Measurements from ENCODE around the gene GH2.

GH2 gene

DNA sequence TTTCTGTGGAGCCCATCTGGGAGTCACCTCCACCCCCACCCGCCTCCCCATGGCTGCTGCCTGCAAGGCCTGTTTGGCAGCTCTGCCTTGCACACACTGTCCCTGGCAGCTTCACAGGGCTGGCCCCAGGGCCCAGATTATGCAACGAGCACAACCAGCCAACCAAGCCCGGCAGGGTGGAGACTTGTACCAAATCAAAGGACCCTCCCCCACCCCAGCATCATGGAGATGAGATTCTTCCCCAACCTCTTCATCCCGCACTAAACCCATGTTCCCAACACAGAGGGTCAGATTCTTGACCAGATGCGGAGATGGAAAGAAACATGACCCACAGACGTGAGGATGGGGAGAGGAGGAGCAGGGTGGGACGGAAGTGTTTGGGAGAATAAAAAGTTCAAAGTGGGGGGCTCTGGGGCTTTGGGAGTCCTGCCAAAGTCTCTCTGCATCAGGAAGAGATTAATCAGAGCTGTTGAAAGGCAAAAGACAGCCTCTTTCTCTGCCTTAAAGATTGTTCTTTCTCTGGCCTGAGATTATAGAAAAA, 43.0 kb downstream of the GH2 start:
- DNase-seq = no peak

DNA sequence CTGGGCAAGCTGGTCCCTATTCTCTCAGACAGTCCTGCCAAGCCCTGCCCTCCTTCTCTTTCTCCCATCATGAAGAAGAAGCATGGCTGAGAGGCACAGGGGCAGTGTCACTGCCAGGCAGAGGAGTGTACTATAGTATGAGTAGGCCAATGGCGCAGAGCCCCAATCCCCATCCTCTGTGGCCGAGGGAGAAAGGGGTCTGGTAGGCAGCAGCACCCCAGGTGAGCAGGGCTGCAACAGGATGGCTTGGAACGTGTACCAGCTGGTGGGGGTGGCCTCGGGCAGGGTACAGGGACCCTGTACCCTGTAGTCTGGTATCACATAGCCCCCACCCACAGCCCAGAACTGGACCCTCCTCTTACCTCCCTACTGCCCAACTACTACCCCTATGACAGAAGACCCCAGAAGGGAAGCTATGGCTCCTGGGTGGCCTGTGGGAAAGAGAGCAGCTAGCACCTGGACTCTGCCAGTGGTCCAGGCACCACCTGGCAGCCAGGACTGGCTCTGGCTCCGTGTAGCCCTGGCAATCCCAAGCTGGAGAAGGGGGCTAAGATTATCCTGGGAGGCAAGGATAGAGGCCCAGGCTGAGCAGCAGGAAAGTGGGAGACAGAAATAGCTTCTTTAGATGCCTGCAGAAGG, 43.7 kb downstream of the GH2 start:
- no peak for DNase-seq

DNA sequence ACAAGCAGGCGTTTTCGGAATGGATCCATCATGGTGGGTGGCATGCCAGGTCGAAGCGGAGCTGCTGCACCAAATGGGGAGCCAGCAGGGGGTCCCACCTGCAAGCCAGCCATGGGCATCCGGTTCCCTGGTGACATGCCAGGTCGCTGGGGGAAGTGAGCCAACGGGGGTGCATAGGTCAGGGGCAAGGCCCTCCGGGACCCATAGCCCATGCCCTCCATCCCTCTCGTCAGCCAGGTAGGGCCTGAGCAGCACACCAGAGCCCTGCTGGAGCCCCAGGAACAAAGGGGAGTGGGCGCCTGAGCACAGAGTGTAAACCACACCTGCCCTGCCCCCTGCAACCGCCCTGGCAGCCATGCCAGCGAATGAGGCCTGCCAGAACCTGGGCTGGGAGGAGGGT, 44.3 kb downstream of the GH2 start:
- no peak for DNase-seq

GRCh38 chr17:63836811-63837210, 44.9 kb downstream of the GH2 start:
- DNase-seq = no peak

DNA sequence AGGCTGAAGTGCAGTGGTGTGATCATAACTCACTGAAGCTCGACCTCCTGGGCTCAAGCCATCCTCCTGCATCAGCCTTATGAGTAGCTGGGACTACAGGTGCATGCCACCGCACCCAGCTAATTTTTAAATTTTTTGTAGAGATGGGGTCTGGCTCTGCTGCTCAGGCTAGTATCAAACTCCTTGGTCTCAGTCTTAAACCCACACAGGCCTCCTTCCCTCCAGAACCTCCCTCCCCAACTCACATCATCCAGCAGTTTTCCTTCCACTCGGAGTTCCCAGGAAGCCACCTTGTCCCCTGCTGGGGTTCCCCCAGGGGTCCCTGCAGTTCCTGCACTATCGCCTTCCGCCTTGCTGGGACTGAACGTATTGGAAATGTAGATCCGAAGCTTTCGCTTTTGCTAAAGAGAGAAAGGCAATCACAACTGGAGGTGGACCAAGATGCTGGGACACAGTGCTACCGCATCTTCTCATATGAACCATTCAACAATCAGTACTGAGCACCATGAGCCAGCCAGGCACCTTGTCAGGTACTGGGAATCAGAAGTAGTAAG, 46.5 kb downstream of the GH2 start:
- DNase-seq = no peak

- peak; percentile 89 for DNase-seq
Observed at GRCh38 chr17:63834431-63835166, 47.1 kb downstream of the GH2 start.

- no peak for DNase-seq
Observed at GRCh38 chr17:63833741-63834373, 47.9 kb downstream of the GH2 start.

GRCh38 chr17:63833026-63833740, 48.6 kb downstream of the GH2 start:
- no peak for DNase-seq

DNA sequence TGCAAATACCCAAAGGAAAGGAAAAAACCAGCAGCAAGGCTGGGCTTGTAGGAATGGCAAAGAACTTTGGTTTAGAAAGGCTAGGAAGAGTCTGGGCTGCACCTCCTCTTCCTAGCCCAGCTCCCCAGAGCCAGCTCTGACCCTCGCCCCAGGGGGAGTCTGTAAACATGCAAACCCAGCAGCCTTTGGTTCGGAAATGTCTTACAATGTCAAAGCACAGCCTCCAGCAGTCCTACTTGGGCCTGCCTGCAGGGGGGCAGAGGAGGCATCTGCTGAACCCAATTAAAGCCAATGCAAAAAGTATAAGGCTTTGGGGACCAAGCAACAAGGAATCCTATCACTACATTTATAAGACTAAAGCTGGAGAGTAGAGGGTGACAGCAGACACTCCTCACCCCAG, 49.3 kb downstream of the GH2 start:
- no peak for DNase-seq

DNA sequence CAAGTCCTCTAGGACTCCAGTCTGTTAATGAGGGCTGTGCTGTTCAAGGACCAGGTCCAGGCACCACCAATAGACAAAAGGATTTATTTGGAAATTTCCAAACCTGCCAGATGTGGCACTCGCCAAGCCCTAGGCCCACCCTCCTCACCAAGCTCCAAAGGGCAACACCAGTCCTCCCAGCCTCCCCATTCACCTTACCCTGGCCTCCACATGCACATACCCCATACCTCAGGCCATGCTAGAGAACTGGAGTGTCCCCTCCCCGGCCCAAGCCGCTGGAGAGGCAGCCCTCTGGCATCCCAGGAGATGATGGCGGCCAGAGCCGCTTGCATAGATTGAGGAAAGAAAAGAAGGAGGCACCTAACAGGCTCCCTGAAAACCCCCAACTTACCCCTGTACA, 49.7 kb downstream of the GH2 start:
- DNase-seq = no peak

DNA sequence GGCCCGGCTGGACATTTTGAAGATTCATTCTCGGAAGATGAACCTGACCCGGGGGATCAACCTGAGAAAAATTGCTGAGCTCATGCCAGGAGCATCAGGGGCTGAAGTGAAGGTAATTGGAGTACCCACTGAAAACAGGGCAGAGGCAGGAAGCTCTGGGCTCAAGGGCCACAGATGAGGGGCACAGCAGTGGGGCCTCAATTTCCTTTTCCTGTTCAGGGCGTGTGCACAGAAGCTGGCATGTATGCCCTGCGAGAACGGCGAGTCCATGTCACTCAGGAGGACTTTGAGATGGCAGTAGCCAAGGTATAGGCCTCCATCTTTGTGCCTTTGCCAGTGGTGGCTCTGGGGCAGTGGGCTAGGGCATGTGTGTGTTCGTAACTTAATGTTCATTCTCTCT, 50.2 kb downstream of the GH2 start:
- no peak for DNase-seq

DNA sequence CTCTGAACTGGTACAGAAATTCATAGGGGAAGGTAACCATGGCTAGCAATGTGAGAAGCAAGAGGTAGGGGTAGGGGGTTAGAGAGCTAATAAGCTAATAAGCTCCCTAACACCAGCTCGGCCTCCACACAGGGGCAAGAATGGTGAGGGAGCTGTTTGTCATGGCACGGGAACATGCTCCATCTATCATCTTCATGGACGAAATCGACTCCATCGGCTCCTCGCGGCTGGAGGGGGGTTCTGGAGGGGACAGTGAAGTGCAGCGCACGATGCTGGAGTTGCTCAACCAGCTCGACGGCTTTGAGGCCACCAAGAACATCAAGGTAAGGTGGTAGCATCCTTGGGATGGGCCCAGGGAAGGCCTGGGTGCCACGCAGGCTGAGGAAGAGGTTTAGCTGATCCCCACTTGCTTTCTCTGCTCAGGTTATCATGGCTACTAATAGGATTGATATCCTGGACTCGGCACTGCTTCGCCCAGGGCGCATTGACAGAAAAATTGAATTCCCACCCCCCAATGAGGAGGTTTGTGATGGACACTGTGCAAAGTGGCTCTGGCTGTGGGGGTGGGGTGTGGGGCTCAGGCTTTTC, 50.7 kb downstream of the GH2 start:
- DNase-seq = no peak

GRCh38 chr17:63830278-63830677, 51.5 kb downstream of the GH2 start:
- no peak for DNase-seq

Data from OCI-M1 (cell line).